ENCODE data around the gene TCERG1L.

Gene TCERG1L, protein sequence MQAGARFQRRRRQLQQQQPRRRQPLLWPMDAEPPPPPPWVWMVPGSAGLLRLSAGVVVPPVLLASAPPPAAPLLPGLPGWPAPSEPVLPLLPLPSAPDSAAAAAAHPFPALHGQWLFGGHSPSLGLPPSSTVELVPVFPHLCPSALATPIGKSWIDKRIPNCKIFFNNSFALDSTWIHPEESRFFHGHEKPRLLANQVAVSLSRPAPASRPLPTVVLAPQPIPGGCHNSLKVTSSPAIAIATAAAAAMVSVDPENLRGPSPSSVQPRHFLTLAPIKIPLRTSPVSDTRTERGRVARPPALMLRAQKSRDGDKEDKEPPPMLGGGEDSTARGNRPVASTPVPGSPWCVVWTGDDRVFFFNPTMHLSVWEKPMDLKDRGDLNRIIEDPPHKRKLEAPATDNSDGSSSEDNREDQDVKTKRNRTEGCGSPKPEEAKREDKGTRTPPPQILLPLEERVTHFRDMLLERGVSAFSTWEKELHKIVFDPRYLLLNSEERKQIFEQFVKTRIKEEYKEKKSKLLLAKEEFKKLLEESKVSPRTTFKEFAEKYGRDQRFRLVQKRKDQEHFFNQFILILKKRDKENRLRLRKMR

DNA sequence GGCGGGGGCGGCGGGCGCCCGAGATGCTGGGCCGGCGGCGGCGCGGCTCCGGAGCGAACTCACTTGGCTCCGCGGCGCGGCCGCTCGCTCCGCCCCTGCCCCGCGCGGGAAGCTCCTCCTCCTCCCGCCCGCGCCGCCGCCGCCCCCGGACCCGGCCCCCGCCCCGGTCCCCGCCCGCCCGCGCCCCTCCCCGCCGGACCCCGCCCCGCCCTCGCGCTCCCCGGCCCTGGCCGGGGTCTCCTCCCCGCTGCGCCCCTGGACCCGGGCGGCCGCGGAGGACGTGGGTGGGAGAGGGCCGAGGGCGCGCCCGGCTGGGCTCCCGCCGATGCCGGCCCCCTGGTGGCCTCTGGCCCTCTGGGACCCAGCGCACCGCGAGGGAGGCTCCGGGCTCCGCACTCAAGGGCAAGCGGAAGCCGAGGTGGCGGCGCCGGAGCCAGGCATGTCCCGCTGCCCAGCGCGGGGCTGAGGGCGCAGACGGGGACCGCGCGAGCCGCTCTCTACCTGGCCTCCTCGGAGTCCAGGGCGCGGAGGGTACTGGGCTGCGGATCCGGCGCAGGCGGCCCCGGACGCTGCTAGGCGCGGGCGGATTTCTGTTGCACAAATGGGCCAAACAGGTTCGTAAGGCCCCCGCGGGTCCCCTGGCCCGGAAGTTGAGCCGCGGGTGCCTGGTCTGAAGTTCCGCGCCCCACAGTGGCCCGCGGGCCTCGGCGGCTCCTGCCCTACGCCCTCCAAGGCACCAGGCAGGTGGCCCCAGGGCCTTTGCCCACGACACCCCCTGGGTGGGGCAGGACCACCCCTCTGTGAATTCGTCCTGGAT, at the start of gene TCERG1L:
TCERG1L (minus strand) TSS at position 61 of the 817 bp plus-strand sequence. CDS start 86 bp downstream, outside the sequence.
- H2AFZ ChIP-seq (ENCODE audit: low read depth, low read length, severe bottlenecking), result no peak within 1 kb of the TSS
- H3K9me3 ChIP-seq (ENCODE audit: insufficient read depth, low read length), result no peaks in the 10 kb centered on the region
- TF ChIP-seq EZH2phosphoT487 (conservative IDR thresholded peaks at IDR 0.05; ENCODE audit: low read length), result no peak
- TF ChIP-seq, protein P1, sequence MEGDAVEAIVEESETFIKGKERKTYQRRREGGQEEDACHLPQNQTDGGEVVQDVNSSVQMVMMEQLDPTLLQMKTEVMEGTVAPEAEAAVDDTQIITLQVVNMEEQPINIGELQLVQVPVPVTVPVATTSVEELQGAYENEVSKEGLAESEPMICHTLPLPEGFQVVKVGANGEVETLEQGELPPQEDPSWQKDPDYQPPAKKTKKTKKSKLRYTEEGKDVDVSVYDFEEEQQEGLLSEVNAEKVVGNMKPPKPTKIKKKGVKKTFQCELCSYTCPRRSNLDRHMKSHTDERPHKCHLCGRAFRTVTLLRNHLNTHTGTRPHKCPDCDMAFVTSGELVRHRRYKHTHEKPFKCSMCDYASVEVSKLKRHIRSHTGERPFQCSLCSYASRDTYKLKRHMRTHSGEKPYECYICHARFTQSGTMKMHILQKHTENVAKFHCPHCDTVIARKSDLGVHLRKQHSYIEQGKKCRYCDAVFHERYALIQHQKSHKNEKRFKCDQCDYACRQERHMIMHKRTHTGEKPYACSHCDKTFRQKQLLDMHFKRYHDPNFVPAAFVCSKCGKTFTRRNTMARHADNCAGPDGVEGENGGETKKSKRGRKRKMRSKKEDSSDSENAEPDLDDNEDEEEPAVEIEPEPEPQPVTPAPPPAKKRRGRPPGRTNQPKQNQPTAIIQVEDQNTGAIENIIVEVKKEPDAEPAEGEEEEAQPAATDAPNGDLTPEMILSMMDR (IDR thresholded peaks at IDR 0.05; ENCODE audit: insufficient read depth, low read length, poor library complexity, severe bottlenecking), result no peak
- H3K27ac ChIP-seq (ENCODE audit: low read depth, low read length), result no peak within 1 kb of the TSS
- no peaks in the 10 kb centered on the region for H3K9me2 ChIP-seq (replicated peaks; ENCODE audit: insufficient read depth, low read length)
- no peaks in the 10 kb centered on the region for H3K79me2 ChIP-seq (ENCODE audit: insufficient read depth, low read length)
- no peak within 1 kb of the TSS for H3K9ac ChIP-seq (ENCODE audit: low read length)
- H3K4me3 ChIP-seq (ENCODE audit: insufficient read depth, low read length, poor library complexity, severe bottlenecking), result no peak within 1 kb of the TSS
- H3K36me3 ChIP-seq (ENCODE audit: low read length), result no peaks in the 10 kb centered on the region
- no peak within 1 kb of the TSS for H3K4me2 ChIP-seq (ENCODE audit: low read depth, low read length, poor library complexity, severe bottlenecking)
- H3K27me3 ChIP-seq (ENCODE audit: low read length), result no peaks in the 10 kb centered on the region
- no peaks in the 10 kb centered on the region for H4K20me1 ChIP-seq (ENCODE audit: low read depth, low read length)
- H3F3A ChIP-seq (ENCODE audit: insufficient read depth), result no peaks in the 10 kb centered on the region

DNA sequence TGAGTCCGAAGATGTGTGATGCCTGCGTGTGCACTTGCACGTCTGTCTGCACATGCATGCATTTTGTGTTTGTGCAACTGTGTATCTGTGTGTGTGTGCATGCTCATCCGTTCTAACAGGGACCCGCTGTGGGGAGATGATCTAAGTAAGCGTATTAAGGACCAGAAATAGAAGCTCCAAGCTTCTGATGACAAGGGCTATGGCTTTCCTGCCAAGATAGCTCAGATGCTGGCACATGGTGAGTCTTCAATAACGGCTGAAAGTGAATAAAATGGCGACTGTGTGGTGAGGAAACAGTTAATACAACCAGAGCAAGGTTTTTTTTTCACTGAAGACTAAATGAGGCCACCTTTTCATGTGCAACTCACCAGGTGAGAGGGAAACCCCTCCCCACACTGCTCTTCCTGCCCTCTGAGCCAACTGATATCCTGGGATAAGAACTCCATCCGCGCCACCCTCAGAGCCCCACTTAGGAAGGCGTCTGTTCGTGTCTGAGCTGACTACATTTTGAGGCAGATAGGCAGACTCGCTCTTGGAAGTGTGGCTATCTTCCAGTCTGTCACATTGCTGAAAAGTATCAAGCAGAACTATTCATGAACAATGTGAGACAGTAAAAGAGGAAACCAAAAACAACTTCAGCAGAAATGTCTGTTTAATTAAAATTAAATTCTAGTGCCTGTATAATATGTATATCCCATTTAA, 47.4 kb upstream of the TCERG1L start:
- Histone ChIP-seq H3K9me3 (ENCODE audit: insufficient read depth, low read length) (no peaks in the 10 kb centered on the region), H3K27ac (ENCODE audit: low read depth, low read length) (no peak overlapping the region), H2AFZ (ENCODE audit: low read depth, low read length, severe bottlenecking) (no peak overlapping the region), H3F3A (ENCODE audit: insufficient read depth) (no peaks in the 10 kb centered on the region), H3K9me2 (replicated peaks; ENCODE audit: insufficient read depth, low read length) (no peaks in the 10 kb centered on the region), H3K4me3 (ENCODE audit: insufficient read depth, low read length, poor library complexity, severe bottlenecking) (no peak overlapping the region), H4K20me1 (ENCODE audit: low read depth, low read length) (no peaks in the 10 kb centered on the region), H3K9ac (ENCODE audit: low read length) (no peak overlapping the region), H3K79me2 (ENCODE audit: insufficient read depth, low read length) (no peaks in the 10 kb centered on the region), H3K36me3 (ENCODE audit: low read length) (no peaks in the 10 kb centered on the region), H3K27me3 (ENCODE audit: low read length) (no peaks in the 10 kb centered on the region), H3K4me2 (ENCODE audit: low read depth, low read length, poor library complexity, severe bottlenecking) (no peak overlapping the region)
- TF ChIP-seq, protein P1 (IDR thresholded peaks at IDR 0.05; ENCODE audit: insufficient read depth, low read length, poor library complexity, severe bottlenecking), result no peak
- TF ChIP-seq EZH2phosphoT487 (conservative IDR thresholded peaks at IDR 0.05; ENCODE audit: low read length), result no peak

DNA sequence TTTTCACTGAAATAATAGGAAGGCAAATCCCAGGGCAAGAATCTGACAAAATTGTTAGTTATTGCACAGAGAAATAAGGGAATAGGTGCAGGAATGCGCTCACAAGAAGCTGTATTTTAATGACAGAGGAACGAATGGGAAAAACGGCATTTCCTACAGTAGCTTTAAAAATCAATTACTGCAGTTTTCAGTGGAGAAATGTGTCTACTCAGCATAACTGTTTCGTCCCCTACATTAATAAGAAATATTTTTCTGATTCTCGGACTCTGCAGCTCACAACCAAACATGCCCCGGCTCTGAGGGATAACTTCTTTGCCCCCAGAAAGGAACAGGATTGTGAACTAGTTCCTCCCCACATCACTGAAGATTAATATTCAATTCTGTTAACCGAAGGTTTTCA, 44.9 kb upstream of the TCERG1L start:
- no peak overlapping the region for H3K27ac ChIP-seq (ENCODE audit: low read depth, low read length)
- H3K4me2 ChIP-seq (ENCODE audit: low read depth, low read length, poor library complexity, severe bottlenecking), result no peak overlapping the region
- no peaks in the 10 kb centered on the region for H3K36me3 ChIP-seq (ENCODE audit: low read length)
- no peaks in the 10 kb centered on the region for H3F3A ChIP-seq (ENCODE audit: insufficient read depth)
- H3K27me3 ChIP-seq (ENCODE audit: low read length), result no peaks in the 10 kb centered on the region
- H4K20me1 ChIP-seq (ENCODE audit: low read depth, low read length), result no peaks in the 10 kb centered on the region
- no peaks in the 10 kb centered on the region for H3K79me2 ChIP-seq (ENCODE audit: insufficient read depth, low read length)
- H3K4me3 ChIP-seq (ENCODE audit: insufficient read depth, low read length, poor library complexity, severe bottlenecking), result no peak overlapping the region
- H3K9me3 ChIP-seq (ENCODE audit: insufficient read depth, low read length), result no peaks in the 10 kb centered on the region
- TF ChIP-seq EZH2phosphoT487 (conservative IDR thresholded peaks at IDR 0.05; ENCODE audit: low read length), result no peak
- TF ChIP-seq, protein P1 (IDR thresholded peaks at IDR 0.05; ENCODE audit: insufficient read depth, low read length, poor library complexity, severe bottlenecking), result no peak
- no peak overlapping the region for H2AFZ ChIP-seq (ENCODE audit: low read depth, low read length, severe bottlenecking)
- H3K9ac ChIP-seq (ENCODE audit: low read length), result no peak overlapping the region
- H3K9me2 ChIP-seq (replicated peaks; ENCODE audit: insufficient read depth, low read length), result no peaks in the 10 kb centered on the region

All from SU-DHL-6 (cell line).